Mucosa of descending colon (tissue), 3 donors: ENCODE data around the gene ALDH3A1. TPM values are rescaled to one million over a fixed set of nuclear protein-coding genes. Genes with fewer than 3 reads are reported as not detected.
A peak's percentile ranks its signal among the peaks of the same experiment; 100 is the strongest.

ENCODE experiments used
- ATAC-seq: fragments of 200-7000 bp; cut with Tn5 transposase; one replicate; pipeline ENCODE4 v1.9.1; 2020; ENCODE audit warnings: mild to moderate bottlenecking, moderate library complexity
- DNase-seq, 3 donors: peaks; one replicate each; pipeline ENCODE4 v3.0.0-alpha.2; 2020
- H3K36me3 ChIP-seq: fragments of 200-600 bp; one replicate; pipeline ENCODE4 v1.8.0; 2021; ENCODE audit warnings: low read depth, mild to moderate bottlenecking
- H3K4me1 ChIP-seq: fragments of 200-600 bp; one replicate; pipeline ENCODE4 v1.8.0; 2021; ENCODE audit warnings: low read depth, mild to moderate bottlenecking
- H3K4me3 ChIP-seq: fragments of 200-600 bp; one replicate; pipeline ENCODE4 v1.8.0; 2021; ENCODE audit warnings: mild to moderate bottlenecking
- H3K9me3 ChIP-seq: fragments of 200-600 bp; one replicate; pipeline ENCODE4 v1.8.0; 2021; ENCODE audit warnings: mild to moderate bottlenecking
- CTCF ChIP-seq: fragments of 200-600 bp; IDR thresholded peaks from one replicate; pipeline ENCODE4 v1.8.0; 2022; ENCODE audit warnings: antibody characterized with exemption, mild to moderate bottlenecking
- intact Hi-C, 2 donors: fragments of 100-400 bp; cut with DNase I in 1 of 2; cut with micrococcal nuclease in 1 of 2; formaldehyde crosslinking; loops; one replicate each; pipeline versions ENCODE4 v1.11.0 to v1.11.1; 2022; cut with DNase I, micrococcal nuclease
- total RNA-seq, 3 donors: library from RNA; stranded (reverse); fragmentation: NEBNext Ultra II Directional in 2 of 3; extraction: Animal tissue kit (Norgen Biotek cat#: 25700) in 2 of 3; gene quantifications; one replicate each; pipeline versions ENCODE4 v1.2.1 to v1.2.4, GENCODE V29; 2021 to 2023
- donor health status: DM: no; HTN: no; CAD: no; lungs with moderate emphysema.
- donor health status: DM: no; HTN: no; CAD: no.
- donor health status: DM: no; HTN: yes; CAD: no.

ALDH3A1 gene
- total RNA-seq, 3 donors from 2014 or later = 0.60 to 5.9 (median 3.1) TPM

- peak in 2 of 3 donors; percentile 56 to 64 for DNase-seq
- intact Hi-C loops = no loop called here
- H3K4me1 ChIP-seq = peaks cover 4% of the 10 kb centered on the region
- TF ChIP-seq CTCF = no peak
- no peaks in the 10 kb centered on the region for H3K9me3 ChIP-seq
- H3K36me3 ChIP-seq = no peaks in the 10 kb centered on the region
- peak; percentile 36 for ATAC-seq
- no peak overlapping the region for H3K4me3 ChIP-seq
Observed at GRCh38 chr17:19714542-19715411, 33.3 kb downstream of the ALDH3A1 start.

- intact Hi-C loops = no loop called here
- ATAC-seq (no peak), DNase-seq (no peak)
- Histone ChIP-seq H3K4me3 (no peak overlapping the region), H3K36me3 (no peaks in the 10 kb centered on the region), H3K4me1 (peaks cover 4% of the 10 kb centered on the region), H3K9me3 (no peaks in the 10 kb centered on the region)
- no peak for TF ChIP-seq CTCF
Observed at GRCh38 chr17:19713901-19714361, 34.2 kb downstream of the ALDH3A1 start.

- Histone ChIP-seq H3K36me3 (no peaks in the 10 kb centered on the region), H3K4me3 (no peak overlapping the region), H3K9me3 (no peaks in the 10 kb centered on the region), H3K4me1 (peaks cover 4% of the 10 kb centered on the region)
- no peak for DNase-seq
- no peak for TF ChIP-seq CTCF
- ATAC-seq = no peak
- intact Hi-C loops = no loop called here
Observed at GRCh38 chr17:19713462-19713861, 34.6 kb downstream of the ALDH3A1 start.

- intact Hi-C loops = no loop called here
- Histone ChIP-seq H3K4me3 (no peak overlapping the region), H3K36me3 (no peaks in the 10 kb centered on the region), H3K4me1 (peaks cover 4% of the 10 kb centered on the region), H3K9me3 (no peaks in the 10 kb centered on the region)
- TF ChIP-seq CTCF = no peak
- DNase-seq (no peak), ATAC-seq (no peak)
Observed at GRCh38 chr17:19712436-19713004, 35.6 kb downstream of the ALDH3A1 start.

GRCh38 chr17:19709841-19710240, 38.3 kb downstream of the ALDH3A1 start:
- Histone ChIP-seq H3K36me3 (no peaks in the 10 kb centered on the region), H3K4me1 (peaks cover 4% of the 10 kb centered on the region), H3K9me3 (no peaks in the 10 kb centered on the region), H3K4me3 (no peak overlapping the region)
- intact Hi-C loops = no loop called here
- DNase-seq (no peak), ATAC-seq (no peak)
- TF ChIP-seq CTCF = no peak
